ENCODE data around the gene PITRM1.

DNA sequence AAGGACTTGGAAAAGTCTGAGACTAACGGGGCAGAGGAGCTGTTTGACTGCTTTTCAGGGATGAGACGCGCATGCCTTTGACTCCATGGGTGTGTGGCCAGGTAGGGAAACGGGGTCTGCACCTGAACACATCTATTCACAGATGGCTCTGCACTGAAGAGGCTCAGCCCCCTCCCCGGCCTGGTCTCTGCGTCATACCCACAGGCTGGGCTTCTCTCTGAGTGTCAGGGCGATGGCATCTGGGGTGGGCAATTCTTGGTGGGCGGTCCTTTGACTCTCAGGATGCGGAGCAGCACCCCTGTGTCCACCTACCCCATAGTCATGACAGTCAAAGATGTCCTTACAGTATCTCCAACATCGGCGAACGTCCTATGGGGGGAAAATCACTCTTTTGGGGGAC is 82.2 kb downstream of the PITRM1 start:
- no peak for TF ChIP-seq POLR2A (IDR thresholded peaks at IDR 0.05)
- TF ChIP-seq, protein P1, sequence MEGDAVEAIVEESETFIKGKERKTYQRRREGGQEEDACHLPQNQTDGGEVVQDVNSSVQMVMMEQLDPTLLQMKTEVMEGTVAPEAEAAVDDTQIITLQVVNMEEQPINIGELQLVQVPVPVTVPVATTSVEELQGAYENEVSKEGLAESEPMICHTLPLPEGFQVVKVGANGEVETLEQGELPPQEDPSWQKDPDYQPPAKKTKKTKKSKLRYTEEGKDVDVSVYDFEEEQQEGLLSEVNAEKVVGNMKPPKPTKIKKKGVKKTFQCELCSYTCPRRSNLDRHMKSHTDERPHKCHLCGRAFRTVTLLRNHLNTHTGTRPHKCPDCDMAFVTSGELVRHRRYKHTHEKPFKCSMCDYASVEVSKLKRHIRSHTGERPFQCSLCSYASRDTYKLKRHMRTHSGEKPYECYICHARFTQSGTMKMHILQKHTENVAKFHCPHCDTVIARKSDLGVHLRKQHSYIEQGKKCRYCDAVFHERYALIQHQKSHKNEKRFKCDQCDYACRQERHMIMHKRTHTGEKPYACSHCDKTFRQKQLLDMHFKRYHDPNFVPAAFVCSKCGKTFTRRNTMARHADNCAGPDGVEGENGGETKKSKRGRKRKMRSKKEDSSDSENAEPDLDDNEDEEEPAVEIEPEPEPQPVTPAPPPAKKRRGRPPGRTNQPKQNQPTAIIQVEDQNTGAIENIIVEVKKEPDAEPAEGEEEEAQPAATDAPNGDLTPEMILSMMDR (IDR thresholded peaks at IDR 0.05), result no peak
- TF ChIP-seq EP300 (IDR thresholded peaks at IDR 0.05), result no peak
- no peak for TF ChIP-seq POLR2AphosphoS5 (IDR thresholded peaks at IDR 0.05)
